ENCODE data around the gene ZNF550. TPM values are rescaled to one million over a fixed set of nuclear protein-coding genes. Genes with fewer than 3 reads are reported as not detected.
"Not testable (repeated sequence)": the region's sequence is repeated elsewhere in the genome, so short reads cannot be mapped to it uniquely, and the experiment has no call there.

ZNF550 gene
- polyA plus RNA-seq, 1 donor (not counting 4 experiments of a cell fraction or from before 2014, with no cell fraction given): 7.3 TPM

- Histone ChIP-seq H3K9me1 (ENCODE audit: control insufficient read depth, extremely low read depth, insufficient read depth, low read length) (no peaks in the 10 kb centered on the region), H3K4me3 (ENCODE audit: control insufficient read depth in 2 of 3, extremely low read depth in 1 of 3, insufficient read depth in 2 of 3, low read depth in 1 of 3, low read length in 3 of 3) (no peak overlapping the region), H4K20me1 (ENCODE audit: control insufficient read depth, extremely low read depth, insufficient read depth, low read length) (no peaks in the 10 kb centered on the region), H3K79me2 (ENCODE audit: control insufficient read depth, insufficient read depth, low read length) (no peaks in the 10 kb centered on the region), H3K27me3 (ENCODE audit: control insufficient read depth, extremely low read depth, insufficient read depth, low read length) (no peaks in the 10 kb centered on the region), H3K9me3 (ENCODE audit: control insufficient read depth, low read depth, low read length) (peaks cover 2% of the 10 kb centered on the region), H2AFZ (ENCODE audit: control insufficient read depth, low read length) (no peak overlapping the region), H3K4me2 (ENCODE audit: control insufficient read depth, extremely low read depth, insufficient read depth, low read depth, low read length) (no peak overlapping the region), H3K27ac (ENCODE audit: control insufficient read depth, insufficient read depth, low read length) (no peak overlapping the region), H3K4me1 (ENCODE audit: control insufficient read depth, extremely low read depth, insufficient read depth, low read length) (no peaks in the 10 kb centered on the region), H3K9ac (ENCODE audit: control insufficient read depth, extremely low read depth, insufficient read depth, low read length) (no peak overlapping the region), H3K36me3 (ENCODE audit: control insufficient read depth in 2 of 2, extremely low read depth in 1 of 2, insufficient read depth in 2 of 2, low read length in 2 of 2) (peaks cover 11 to 15% of the 10 kb centered on the region in 2 experiments)
- dilution Hi-C loops (cut with MboI; ENCODE audit: extremely low pct_ligation_motif_present, low sequenced_read_pairs): no loop called here
- no peak for FAIRE-seq
- DNase-seq (ENCODE audit: low read depth, low spot score): no peak
- TF ChIP-seq EZH2 (IDR thresholded peaks at IDR 0.05; ENCODE audit: low read length) (no peak), CTCF (optimal IDR thresholded peaks at IDR 0.05 in 1 of 3, IDR thresholded peaks at IDR 0.05 in 1 of 3, conservative IDR thresholded peaks at IDR 0.05 in 1 of 3; ENCODE audit: extremely low read depth in 1 of 3, insufficient read depth in 2 of 3, low read length in 3 of 3) (no peak)
Measured at GRCh38 chr19:57511484-57511883, 48.2 kb downstream of the ZNF550 start.

- Histone ChIP-seq H3K27ac (ENCODE audit: control insufficient read depth, insufficient read depth, low read length) (no peak overlapping the region), H3K36me3 (ENCODE audit: control insufficient read depth in 2 of 2, extremely low read depth in 1 of 2, insufficient read depth in 2 of 2, low read length in 2 of 2) (peaks cover 24 to 26% of the 10 kb centered on the region in 2 experiments), H3K4me3 (ENCODE audit: control insufficient read depth in 2 of 3, extremely low read depth in 1 of 3, insufficient read depth in 2 of 3, low read depth in 1 of 3, low read length in 3 of 3) (no peak overlapping the region), H4K20me1 (ENCODE audit: control insufficient read depth, extremely low read depth, insufficient read depth, low read length) (no peaks in the 10 kb centered on the region), H3K9me3 (ENCODE audit: control insufficient read depth, low read depth, low read length) (no peaks in the 10 kb centered on the region), H3K4me1 (ENCODE audit: control insufficient read depth, extremely low read depth, insufficient read depth, low read length) (no peaks in the 10 kb centered on the region), H3K9me1 (ENCODE audit: control insufficient read depth, extremely low read depth, insufficient read depth, low read length) (no peaks in the 10 kb centered on the region), H2AFZ (ENCODE audit: control insufficient read depth, low read length) (no peak overlapping the region), H3K4me2 (ENCODE audit: control insufficient read depth, extremely low read depth, insufficient read depth, low read depth, low read length) (no peak overlapping the region), H3K27me3 (ENCODE audit: control insufficient read depth, extremely low read depth, insufficient read depth, low read length) (no peaks in the 10 kb centered on the region), H3K9ac (ENCODE audit: control insufficient read depth, extremely low read depth, insufficient read depth, low read length) (no peak overlapping the region), H3K79me2 (ENCODE audit: control insufficient read depth, insufficient read depth, low read length) (peaks cover 26% of the 10 kb centered on the region)
- DNase-seq (ENCODE audit: low read depth, low spot score) (no peak), FAIRE-seq (no peak)
- TF ChIP-seq CTCF (optimal IDR thresholded peaks at IDR 0.05 in 1 of 3, IDR thresholded peaks at IDR 0.05 in 1 of 3, conservative IDR thresholded peaks at IDR 0.05 in 1 of 3; ENCODE audit: extremely low read depth in 1 of 3, insufficient read depth in 2 of 3, low read length in 3 of 3) (no peak), EZH2 (IDR thresholded peaks at IDR 0.05; ENCODE audit: low read length) (no peak)
- dilution Hi-C loops (cut with MboI; ENCODE audit: extremely low pct_ligation_motif_present, low sequenced_read_pairs): no loop called here
Measured at GRCh38 chr19:57506163-57506562, 53.5 kb downstream of the ZNF550 start.

- H3K36me3 ChIP-seq (ENCODE audit: control insufficient read depth in 2 of 2, extremely low read depth in 1 of 2, insufficient read depth in 2 of 2, low read length in 2 of 2); H3K4me1 ChIP-seq (ENCODE audit: control insufficient read depth, extremely low read depth, insufficient read depth, low read length); H4K20me1 ChIP-seq (ENCODE audit: control insufficient read depth, extremely low read depth, insufficient read depth, low read length); DNase-seq (ENCODE audit: low read depth, low spot score); H3K9me1 ChIP-seq (ENCODE audit: control insufficient read depth, extremely low read depth, insufficient read depth, low read length); dilution Hi-C loops (cut with MboI; ENCODE audit: extremely low pct_ligation_motif_present, low sequenced_read_pairs); H3K9me3 ChIP-seq (ENCODE audit: control insufficient read depth, low read depth, low read length); H3K27me3 ChIP-seq (ENCODE audit: control insufficient read depth, extremely low read depth, insufficient read depth, low read length): not testable (repeated sequence)
- H3K4me3 ChIP-seq (ENCODE audit: control insufficient read depth in 2 of 3, extremely low read depth in 1 of 3, insufficient read depth in 2 of 3, low read depth in 1 of 3, low read length in 3 of 3): peak overlapping the region; percentile 65 to 79 (median 76)
- peak; percentile 74 for FAIRE-seq
- peak overlapping the region; percentile 93 for H3K4me2 ChIP-seq (ENCODE audit: control insufficient read depth, extremely low read depth, insufficient read depth, low read depth, low read length)
- H3K27ac ChIP-seq (ENCODE audit: control insufficient read depth, insufficient read depth, low read length): peak overlapping the region; percentile 31
- peak overlapping the region; percentile 43 for H2AFZ ChIP-seq (ENCODE audit: control insufficient read depth, low read length)
- peak overlapping the region; percentile 61 for H3K9ac ChIP-seq (ENCODE audit: control insufficient read depth, extremely low read depth, insufficient read depth, low read length)
- H3K79me2 ChIP-seq (ENCODE audit: control insufficient read depth, insufficient read depth, low read length): peaks cover 34% of the 10 kb centered on the region
Measured at GRCh38 chr19:57500400-57500799, 59.3 kb downstream of the ZNF550 start.

- H3K9me1 ChIP-seq (ENCODE audit: control insufficient read depth, extremely low read depth, insufficient read depth, low read length); H3K9me3 ChIP-seq (ENCODE audit: control insufficient read depth, low read depth, low read length); H4K20me1 ChIP-seq (ENCODE audit: control insufficient read depth, extremely low read depth, insufficient read depth, low read length); H3K4me1 ChIP-seq (ENCODE audit: control insufficient read depth, extremely low read depth, insufficient read depth, low read length); H3K36me3 ChIP-seq (ENCODE audit: control insufficient read depth in 2 of 2, extremely low read depth in 1 of 2, insufficient read depth in 2 of 2, low read length in 2 of 2); H3K27me3 ChIP-seq (ENCODE audit: control insufficient read depth, extremely low read depth, insufficient read depth, low read length); dilution Hi-C loops (cut with MboI; ENCODE audit: extremely low pct_ligation_motif_present, low sequenced_read_pairs): not testable (repeated sequence)
- Histone ChIP-seq H3K9ac (ENCODE audit: control insufficient read depth, extremely low read depth, insufficient read depth, low read length) (peak within 1 kb of the TSS; percentile 78), H2AFZ (ENCODE audit: control insufficient read depth, low read length) (peak within 1 kb of the TSS; percentile 71), H3K4me3 (ENCODE audit: control insufficient read depth in 2 of 3, extremely low read depth in 1 of 3, insufficient read depth in 2 of 3, low read depth in 1 of 3, low read length in 3 of 3) (peak within 1 kb of the TSS; percentile 70 to 79 (median 76)), H3K4me2 (ENCODE audit: control insufficient read depth, extremely low read depth, insufficient read depth, low read depth, low read length) (peak within 1 kb of the TSS; percentile 93), H3K27ac (ENCODE audit: control insufficient read depth, insufficient read depth, low read length) (peak within 1 kb of the TSS; percentile 56), H3K79me2 (ENCODE audit: control insufficient read depth, insufficient read depth, low read length) (peaks cover 34% of the 10 kb centered on the region)
- DNase-seq (ENCODE audit: low read depth, low spot score): peak; percentile 66
- peak; percentile 78 for FAIRE-seq
Measured at GRCh38 chr19:57499680-57500395, 59.8 kb downstream of the ZNF550 start, which contains the start of gene ZNF773. Gene ZNF773 (plus strand): TSS chr19:57499938. CDS start chr19:57500081, 143 bp downstream.

All from keratinocyte (primary cell).